ENCODE results near the gene WDFY4. TPM values are rescaled to one million over a fixed set of nuclear protein-coding genes. Genes with fewer than 3 reads are reported as not detected.

WDFY4 gene
- total RNA-seq, 1 experiment from 2014 or later: 0.22 TPM

- ChIA-PET CTCF (no interaction called here), POLR2A (no interaction called here), RAD21 (ENCODE audit: low non-redundant PET in 1 of 2, low total read pairs in 2 of 2, uncharacterized antibody in 2 of 2, unreplicated experiment in 2 of 2) (no interaction called here)
- Histone ChIP-seq H3K27me3 (ENCODE audit: insufficient read depth, low read length) (peaks cover 7% of the 10 kb centered on the region; the same call in 1 of the 2 replicates), H3K9me2 (ENCODE audit: insufficient read depth) (no peaks in the 10 kb centered on the region), H3K4me1 (ENCODE audit: control insufficient read depth in 1 of 2, insufficient read depth in 2 of 2, low read length in 2 of 2) (no peaks in the 10 kb centered on the region), H4K20me1 (ENCODE audit: insufficient read depth) (no peaks in the 10 kb centered on the region), H3K4me2 (ENCODE audit: low read length) (no peak overlapping the region), H3K79me2 (ENCODE audit: insufficient read depth, low read length) (no peaks in the 10 kb centered on the region), H3K27ac (ENCODE audit: low read depth, low read length) (no peak overlapping the region), H3K9me3 (ENCODE audit: control insufficient read depth in 1 of 2, insufficient read depth in 1 of 2, low read depth in 1 of 2, low read length in 2 of 2) (no peaks in the 10 kb centered on the region), H3K4me3 (replicated peaks in 1 of 2; ENCODE audit: low read depth in 1 of 2, low read length in 2 of 2) (no peak overlapping the region), H3K9ac (ENCODE audit: low read length) (no peak overlapping the region), H2AFZ (ENCODE audit: low read depth, low read length, poor library complexity, severe bottlenecking) (no peak overlapping the region), H3K36me3 (ENCODE audit: control insufficient read depth in 1 of 2, insufficient read depth in 2 of 2, low read length in 2 of 2) (no peaks in the 10 kb centered on the region)
- ATAC-seq (no peak), DNase-seq (ENCODE audit: low read depth, low spot score) (no peak)
- intact Hi-C loops (cut with micrococcal nuclease): no loop called here
- BruUV-seq (replicated peaks): no TSS peak
- TF ChIP-seq CEBPB (IDR thresholded peaks at IDR 0.05; ENCODE audit: low read depth) (no peak), SRF (IDR thresholded peaks at IDR 0.05; ENCODE audit: low read depth) (no peak), RAD21 (IDR thresholded peaks at IDR 0.05; ENCODE audit: low read depth) (no peak), POLR2AphosphoS5 (IDR thresholded peaks at IDR 0.05; ENCODE audit: low read depth, low read length) (no peak), POLR2A (IDR thresholded peaks at IDR 0.05; ENCODE audit: borderline replicate concordance, extremely low read depth, insufficient read depth, insufficient read length) (no peak), JUND (IDR thresholded peaks at IDR 0.05) (no peak), ATF3 (IDR thresholded peaks at IDR 0.05) (no peak)
- TF ChIP-seq, protein P1, sequence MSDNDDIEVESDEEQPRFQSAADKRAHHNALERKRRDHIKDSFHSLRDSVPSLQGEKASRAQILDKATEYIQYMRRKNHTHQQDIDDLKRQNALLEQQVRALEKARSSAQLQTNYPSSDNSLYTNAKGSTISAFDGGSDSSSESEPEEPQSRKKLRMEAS (IDR thresholded peaks at IDR 0.05): no peak
These were observed 324.0 kb downstream of the WDFY4 start for GRCh38 chr10:49008505-49009198.

GRCh38 chr10:49009199-49009979, 324.7 kb downstream of the WDFY4 start:
- H3K9me2 ChIP-seq (ENCODE audit: insufficient read depth): no peaks in the 10 kb centered on the region
- no peaks in the 10 kb centered on the region for H3K36me3 ChIP-seq (ENCODE audit: control insufficient read depth in 1 of 2, insufficient read depth in 2 of 2, low read length in 2 of 2)
- no peaks in the 10 kb centered on the region for H3K9me3 ChIP-seq (ENCODE audit: control insufficient read depth in 1 of 2, insufficient read depth in 1 of 2, low read depth in 1 of 2, low read length in 2 of 2)
- no peak for DNase-seq (ENCODE audit: low read depth, low spot score)
- no peak overlapping the region for H3K9ac ChIP-seq (ENCODE audit: low read length)
- BruUV-seq (replicated peaks): no TSS peak
- H3K4me2 ChIP-seq (ENCODE audit: low read length): no peak overlapping the region
- H4K20me1 ChIP-seq (ENCODE audit: insufficient read depth): no peaks in the 10 kb centered on the region
- ChIA-PET POLR2A (no interaction called here), CTCF (no interaction called here), RAD21 (ENCODE audit: low non-redundant PET in 1 of 2, low total read pairs in 2 of 2, uncharacterized antibody in 2 of 2, unreplicated experiment in 2 of 2) (no interaction called here)
- H2AFZ ChIP-seq (ENCODE audit: low read depth, low read length, poor library complexity, severe bottlenecking): no peak overlapping the region
- peaks cover 14% of the 10 kb centered on the region for H3K27me3 ChIP-seq (ENCODE audit: insufficient read depth, low read length)
- H3K79me2 ChIP-seq (ENCODE audit: insufficient read depth, low read length): no peaks in the 10 kb centered on the region
- H3K4me3 ChIP-seq (replicated peaks in 1 of 2; ENCODE audit: low read depth in 1 of 2, low read length in 2 of 2): no peak overlapping the region
- H3K4me1 ChIP-seq (ENCODE audit: control insufficient read depth in 1 of 2, insufficient read depth in 2 of 2, low read length in 2 of 2): no peaks in the 10 kb centered on the region
- no peak for ATAC-seq
- intact Hi-C loops (cut with micrococcal nuclease): no loop called here
- H3K27ac ChIP-seq (ENCODE audit: low read depth, low read length): no peak overlapping the region
- TF ChIP-seq, protein P1 (IDR thresholded peaks at IDR 0.05): no peak
- TF ChIP-seq EZH2 (IDR thresholded peaks at IDR 0.05) (no peak), EGR1 (IDR thresholded peaks at IDR 0.05; ENCODE audit: low read depth) (no peak), SRF (IDR thresholded peaks at IDR 0.05; ENCODE audit: low read depth) (no peak), YY1 (IDR thresholded peaks at IDR 0.05; ENCODE audit: extremely low read depth, insufficient replicate concordance, low read depth, low read length) (no peak), FOSL1 (IDR thresholded peaks at IDR 0.05; ENCODE audit: low read depth) (no peak), RAD21 (IDR thresholded peaks at IDR 0.05; ENCODE audit: low read depth) (no peak), ZNF274 (IDR thresholded peaks at IDR 0.05; ENCODE audit: low read depth, low read length) (no peak), SP1 (IDR thresholded peaks at IDR 0.05; ENCODE audit: low read depth) (no peak), CEBPB (IDR thresholded peaks at IDR 0.05; ENCODE audit: low read depth) (no peak), SIN3A (IDR thresholded peaks at IDR 0.05; ENCODE audit: low read depth) (no peak), CBX3 (IDR thresholded peaks at IDR 0.05; ENCODE audit: low read depth) (no peak), EZH2phosphoT487 (IDR thresholded peaks at IDR 0.05; ENCODE audit: borderline replicate concordance) (no peak), POLR2A (IDR thresholded peaks at IDR 0.05; ENCODE audit: borderline replicate concordance, extremely low read depth, insufficient read depth, insufficient read length) (no peak), POLR2AphosphoS5 (IDR thresholded peaks at IDR 0.05; ENCODE audit: low read depth, low read length) (no peak)
- TF ChIP-seq, protein P2, sequence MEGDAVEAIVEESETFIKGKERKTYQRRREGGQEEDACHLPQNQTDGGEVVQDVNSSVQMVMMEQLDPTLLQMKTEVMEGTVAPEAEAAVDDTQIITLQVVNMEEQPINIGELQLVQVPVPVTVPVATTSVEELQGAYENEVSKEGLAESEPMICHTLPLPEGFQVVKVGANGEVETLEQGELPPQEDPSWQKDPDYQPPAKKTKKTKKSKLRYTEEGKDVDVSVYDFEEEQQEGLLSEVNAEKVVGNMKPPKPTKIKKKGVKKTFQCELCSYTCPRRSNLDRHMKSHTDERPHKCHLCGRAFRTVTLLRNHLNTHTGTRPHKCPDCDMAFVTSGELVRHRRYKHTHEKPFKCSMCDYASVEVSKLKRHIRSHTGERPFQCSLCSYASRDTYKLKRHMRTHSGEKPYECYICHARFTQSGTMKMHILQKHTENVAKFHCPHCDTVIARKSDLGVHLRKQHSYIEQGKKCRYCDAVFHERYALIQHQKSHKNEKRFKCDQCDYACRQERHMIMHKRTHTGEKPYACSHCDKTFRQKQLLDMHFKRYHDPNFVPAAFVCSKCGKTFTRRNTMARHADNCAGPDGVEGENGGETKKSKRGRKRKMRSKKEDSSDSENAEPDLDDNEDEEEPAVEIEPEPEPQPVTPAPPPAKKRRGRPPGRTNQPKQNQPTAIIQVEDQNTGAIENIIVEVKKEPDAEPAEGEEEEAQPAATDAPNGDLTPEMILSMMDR (IDR thresholded peaks at IDR 0.05 in 2 of 3, conservative IDR thresholded peaks at IDR 0.05 in 1 of 3; ENCODE audit: borderline replicate concordance in 1 of 3, insufficient read depth in 1 of 3, low read depth in 2 of 3, low read length in 2 of 3): no peak
